Endothelial cell of umbilical vein (primary cell): ENCODE measurements around the gene SPSB2. TPM values are rescaled to one million over a fixed set of nuclear protein-coding genes. Genes with fewer than 3 reads are reported as not detected.

Experiments used
- BruUV-seq: library from RNA; stranded (reverse); fragments of 400-500 nt; replicated peaks from 2 replicates; lab custom pipeline; 2021; lab: Mats Ljungman, UMichigan
- CTCF ChIA-PET: fragments of 300-600, 350-600 bp; sonication (Branson Sonifier 250); formaldehyde crosslinking; loops from one replicate; lab custom pipeline; 2021; ENCODE audit warnings: antibody characterized with exemption, inconsistent platforms; lab: Charles Lee
- POLR2A ChIA-PET: fragments of 300-600, 350-600 bp; sonication (Branson Sonifier 250); formaldehyde crosslinking; loops from one replicate; lab custom pipeline; 2021; ENCODE audit warnings: antibody characterized with exemption, inconsistent platforms; lab: Charles Lee
- DNase-seq: peaks from one replicate; pipeline ENCODE4 v3.0.0-alpha.2; 2011; ENCODE audit warnings: low read depth, low spot score
- FAIRE-seq: peaks from 2 replicates; lab custom pipeline; 2011; peaks lifted over from hg19 to GRCh38; lab: Jason Lieb, UNC
- H2AFZ ChIP-seq: 2 replicates; pipeline ENCODE4 v1.6.0; 2012; ENCODE audit warnings: low read depth, low read length, control low read depth, inconsistent platforms
- H3K27ac ChIP-seq: 2 replicates; pipeline ENCODE4 v1.5.1; 2011; ENCODE audit warnings: low read depth, mild to moderate bottlenecking, control low read depth, low read length, moderate library complexity; ENCODE audit not compliant: insufficient read depth
- H3K27me3 ChIP-seq, 2 experiments: 2 replicates each; pipeline versions ENCODE4 v1.6.0 to v1.6.1; 2011; ENCODE audit warnings: low read length in 2 of 2, mixed read lengths in 1 of 2; ENCODE audit not compliant: control insufficient read depth in 2 of 2, insufficient read depth in 2 of 2
- H3K36me3 ChIP-seq, 2 experiments: 2 replicates in 1 of 2; 3 replicates in 1 of 2; pipeline ENCODE4 v1.5.1; 2011; ENCODE audit warnings: low read length in 2 of 2, mild to moderate bottlenecking in 1 of 2, moderate library complexity in 1 of 2; ENCODE audit not compliant: control insufficient read depth in 2 of 2, insufficient read depth in 2 of 2; ENCODE audit errors: extremely low read depth in 1 of 2
- H3K4me1 ChIP-seq: 3 replicates; pipeline ENCODE4 v1.5.1; 2011; ENCODE audit warnings: mild to moderate bottlenecking, low read length; ENCODE audit not compliant: control insufficient read depth, insufficient read depth; ENCODE audit errors: extremely low read depth
- H3K4me2 ChIP-seq: 2 replicates; pipeline ENCODE4 v1.6.1; 2011; ENCODE audit warnings: low read length, control low read depth, mixed read lengths; ENCODE audit not compliant: insufficient read depth
- H3K4me3 ChIP-seq, 3 experiments: fragments of 200-600 bp in 1 of 3; sonication (generic), shearing (Covaris generic) in 1 of 3; replicated peaks in 1 of 3; 2 replicates each; pipeline ENCODE4 v1.5.1; 2011 to 2016; ENCODE audit warnings: control low read depth in 3 of 3, low read length in 3 of 3, mild to moderate bottlenecking in 2 of 3, inconsistent platforms in 1 of 3, low read depth in 1 of 3, moderate library complexity in 1 of 3; ENCODE audit not compliant: insufficient read depth in 1 of 3
- H3K79me2 ChIP-seq: 2 replicates; pipeline ENCODE4 v1.6.0; 2012; ENCODE audit warnings: low read length, inconsistent platforms; ENCODE audit not compliant: control insufficient read depth, insufficient read depth
- H3K9ac ChIP-seq: replicated peaks from 2 replicates; pipeline ENCODE3; 2011; ENCODE audit warnings: low read length, control low read depth; ENCODE audit not compliant: insufficient read depth; ENCODE audit errors: extremely low read depth
- H3K9me1 ChIP-seq: replicated peaks from 3 replicates; pipeline ENCODE4 v1.6.0; 2011; ENCODE audit warnings: mild to moderate bottlenecking, low read length; ENCODE audit not compliant: control insufficient read depth, insufficient read depth; ENCODE audit errors: extremely low read depth
- H3K9me3 ChIP-seq: replicated peaks from 2 replicates; pipeline ENCODE4 v1.5.1; 2012; ENCODE audit warnings: low read length, inconsistent platforms; ENCODE audit not compliant: control insufficient read depth, insufficient read depth
- H4K20me1 ChIP-seq: replicated peaks from 2 replicates; pipeline ENCODE3; 2011; ENCODE audit warnings: mild to moderate bottlenecking, low read length; ENCODE audit not compliant: control insufficient read depth, insufficient read depth; ENCODE audit errors: extremely low read depth
- CTCF ChIP-seq, 2 donors: IDR thresholded peaks; 1 replicate in 1 of 2; 2 replicates in 1 of 2; pipeline ENCODE4 v1.5.1; 2011; ENCODE audit warnings: low read length in 2 of 2, mild to moderate bottlenecking in 2 of 2, moderate library complexity in 2 of 2, control low read depth in 1 of 2, inconsistent platforms in 1 of 2, low read depth in 1 of 2; ENCODE audit not compliant: insufficient read depth in 1 of 2; ENCODE audit errors: extremely low read depth in 1 of 2
- EZH2 ChIP-seq: IDR thresholded peaks from 2 replicates; pipeline ENCODE4 v1.6.1; 2012; ENCODE audit warnings: borderline replicate concordance, low read depth, mild to moderate bottlenecking, moderate library complexity, low read length, inconsistent platforms; ENCODE audit not compliant: severe bottlenecking
- FOS ChIP-seq: IDR thresholded peaks from 2 replicates; pipeline ENCODE4 v1.6.1; 2011; ENCODE audit warnings: mild to moderate bottlenecking, low read length, moderate library complexity, borderline replicate concordance; ENCODE audit not compliant: insufficient read depth
- GATA2 ChIP-seq: IDR thresholded peaks from 2 replicates; pipeline ENCODE4 v1.7.0; 2011; ENCODE audit warnings: low read depth, mild to moderate bottlenecking, moderate library complexity, mixed read lengths, low read length; ENCODE audit not compliant: insufficient read length, insufficient read depth
- JUN ChIP-seq: IDR thresholded peaks from 2 replicates; pipeline ENCODE4 v1.6.1; 2011; ENCODE audit warnings: borderline replicate concordance, low read depth; ENCODE audit not compliant: insufficient read length, insufficient read depth
- MAX ChIP-seq: IDR thresholded peaks from 2 replicates; pipeline ENCODE4 v1.6.1; 2011; ENCODE audit not compliant: insufficient read depth, insufficient read length
- MYC ChIP-seq: IDR thresholded peaks from one replicate; pipeline ENCODE4 v1.6.1; 2011; ENCODE audit warnings: mild to moderate bottlenecking, low read depth, low read length
- POLR2A ChIP-seq: IDR thresholded peaks from 2 replicates; pipeline ENCODE4 v1.6.1; 2012; ENCODE audit warnings: low read depth, mild to moderate bottlenecking, control low read depth, low read length
- POLR2AphosphoS5 ChIP-seq: IDR thresholded peaks from 2 replicates; pipeline ENCODE4 v1.6.1; 2012; ENCODE audit warnings: low read depth, mild to moderate bottlenecking, control low read depth, low read length, moderate library complexity; ENCODE audit not compliant: insufficient read depth
- dilution Hi-C: fragments of 300-500 bp; cut with MboI; formaldehyde crosslinking; loops from one replicate; pipeline ENCODE4 v1.15.0; 2019; ENCODE audit warnings: low sequenced_read_pairs; ENCODE audit not compliant: extremely low pct_ligation_motif_present
- intact Hi-C: fragments of 100-400 bp; cut with micrococcal nuclease; formaldehyde crosslinking; loops from one replicate; pipeline ENCODE4 v1.10.0; 2022
- polyA plus RNA-seq, 4 experiments: library from polyadenylated mRNA; depleted of rRNA in 3 of 4; stranded (reverse) in 3 of 4; unstranded in 1 of 4; fragments of >200 nt; gene quantifications; 2 replicates each; pipeline versions ENCODE4 v1.2.1 to v1.2.3, GENCODE V29; 2011 to 2012; ENCODE audit warnings: missing spikeins in 1 of 4
- total RNA-seq: library from RNA; stranded (reverse); gene quantifications from 2 replicates; pipeline ENCODE4 v1.2.3, GENCODE V29; 2021

Gene SPSB2
- total and polyA plus RNA-seq, 2 donors (not counting 3 experiments of a cell fraction or from before 2014, with no cell fraction given) = 3.8 to 6.9 TPM

- no peaks in the 10 kb centered on the region for H3K27me3 ChIP-seq
- intact Hi-C loops = no loop called here
- peaks cover 24% of the 10 kb centered on the region for H3K4me1 ChIP-seq
- H3K9me3 ChIP-seq = no peaks in the 10 kb centered on the region
- H2AFZ ChIP-seq = no peak overlapping the region
- H3K4me3 ChIP-seq = no peak overlapping the region
- TF ChIP-seq EZH2 = no peak
- no peak for TF ChIP-seq FOS
- TF ChIP-seq POLR2A = no peak
- no peak for TF ChIP-seq MYC
- no peak for TF ChIP-seq CTCF (IDR thresholded peaks at IDR 0.05; ENCODE audit: extremely low read depth in 1 of 2, insufficient read depth in 1 of 2, low read depth in 1 of 2, low read length in 2 of 2)
- no peak for TF ChIP-seq MAX
- no peak for TF ChIP-seq POLR2AphosphoS5
- no peak for TF ChIP-seq GATA2
- no peak for TF ChIP-seq JUN
- no peaks in the 10 kb centered on the region for H4K20me1 ChIP-seq
- H3K27ac ChIP-seq = peak overlapping the region; percentile 8
- peaks cover 21 to 29% of the 10 kb centered on the region in 2 experiments for H3K36me3 ChIP-seq
- FAIRE-seq (no peak), DNase-seq (no peak)
- BruUV-seq = no TSS peak
- peaks cover 42% of the 10 kb centered on the region for H3K79me2 ChIP-seq
- ChIA-PET POLR2A (interaction anchor here (1.5 to 3.2 kb wide), 3 partner anchors 14 to 19 kb away, joined by 3 to 48 read pairs (median 11); partner anchors contain the start of genes SPSB2 and TPI1), CTCF (interaction anchor here (0.9 to 4.6 kb wide), 4 partner anchors 15 to 100 kb away, joined by 5 to 30 read pairs (median 27); partner anchors contain the start of genes MLF2, SPSB2 and TPI1)
- H3K4me2 ChIP-seq = peak overlapping the region; percentile 77
- no peaks in the 10 kb centered on the region for H3K9me1 ChIP-seq
- peak overlapping the region; percentile 51 for H3K9ac ChIP-seq
- dilution Hi-C loops = no loop called here
Measured at GRCh38 chr12:6853626-6854025, 19.5 kb downstream of the SPSB2 start.
